ENCODE measurements around the gene SLC12A6. TPM values are rescaled to one million over a fixed set of nuclear protein-coding genes. Genes with fewer than 3 reads are reported as not detected.

SLC12A6 gene
- total RNA-seq, 1 donor from 2014 or later = 74.4 TPM

DNA sequence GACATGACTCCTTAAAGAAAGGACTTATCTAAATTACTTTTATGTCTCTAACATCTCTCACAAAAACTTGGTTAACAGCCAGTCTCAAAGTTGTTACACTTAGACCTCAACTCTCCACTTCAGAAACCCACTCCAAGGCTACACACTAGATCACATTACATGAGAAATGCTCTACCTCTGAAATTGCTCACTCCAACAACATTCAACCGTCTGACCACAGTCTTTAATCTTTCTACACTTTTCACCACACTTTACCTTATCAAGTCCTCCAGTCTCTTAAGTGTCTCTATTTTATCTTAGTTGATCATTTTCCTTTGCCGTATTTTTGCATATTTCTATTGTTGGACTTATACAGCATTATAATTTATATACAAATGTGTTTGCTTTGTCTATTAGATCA lies 5.8 kb downstream of the SLC12A6 start:
- Mint-ChIP-seq H3K27me3 (no peaks in the 10 kb centered on the region), H3K9me3 (no peaks in the 10 kb centered on the region), H3K36me3 (ENCODE audit: low read depth) (peaks cover 16% of the 10 kb centered on the region), H3K4me3 (peak overlapping the region; percentile 2), H3K27ac (peak overlapping the region; percentile 99), H3K4me1 (peaks cover 91% of the 10 kb centered on the region)
- ATAC-seq (ENCODE audit: low read depth) (no peak), DNase-seq (no peak)
- TF ChIP-seq, protein P1, sequence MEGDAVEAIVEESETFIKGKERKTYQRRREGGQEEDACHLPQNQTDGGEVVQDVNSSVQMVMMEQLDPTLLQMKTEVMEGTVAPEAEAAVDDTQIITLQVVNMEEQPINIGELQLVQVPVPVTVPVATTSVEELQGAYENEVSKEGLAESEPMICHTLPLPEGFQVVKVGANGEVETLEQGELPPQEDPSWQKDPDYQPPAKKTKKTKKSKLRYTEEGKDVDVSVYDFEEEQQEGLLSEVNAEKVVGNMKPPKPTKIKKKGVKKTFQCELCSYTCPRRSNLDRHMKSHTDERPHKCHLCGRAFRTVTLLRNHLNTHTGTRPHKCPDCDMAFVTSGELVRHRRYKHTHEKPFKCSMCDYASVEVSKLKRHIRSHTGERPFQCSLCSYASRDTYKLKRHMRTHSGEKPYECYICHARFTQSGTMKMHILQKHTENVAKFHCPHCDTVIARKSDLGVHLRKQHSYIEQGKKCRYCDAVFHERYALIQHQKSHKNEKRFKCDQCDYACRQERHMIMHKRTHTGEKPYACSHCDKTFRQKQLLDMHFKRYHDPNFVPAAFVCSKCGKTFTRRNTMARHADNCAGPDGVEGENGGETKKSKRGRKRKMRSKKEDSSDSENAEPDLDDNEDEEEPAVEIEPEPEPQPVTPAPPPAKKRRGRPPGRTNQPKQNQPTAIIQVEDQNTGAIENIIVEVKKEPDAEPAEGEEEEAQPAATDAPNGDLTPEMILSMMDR (IDR thresholded peaks at IDR 0.05) = no peak
- intact Hi-C loops (cut with micrococcal nuclease) = loop anchor here (5.0 kb wide), 1 partner anchor 35 kb away; the partner anchor contains the start of gene LPCAT4
- POLR2A ChIA-PET = interaction anchor here (0.7 kb wide), 1 partner anchor 14 kb away, joined by 3 read pairs; no protein-coding TSS in a partner anchor
- CTCF ChIA-PET = no interaction called here

DNA sequence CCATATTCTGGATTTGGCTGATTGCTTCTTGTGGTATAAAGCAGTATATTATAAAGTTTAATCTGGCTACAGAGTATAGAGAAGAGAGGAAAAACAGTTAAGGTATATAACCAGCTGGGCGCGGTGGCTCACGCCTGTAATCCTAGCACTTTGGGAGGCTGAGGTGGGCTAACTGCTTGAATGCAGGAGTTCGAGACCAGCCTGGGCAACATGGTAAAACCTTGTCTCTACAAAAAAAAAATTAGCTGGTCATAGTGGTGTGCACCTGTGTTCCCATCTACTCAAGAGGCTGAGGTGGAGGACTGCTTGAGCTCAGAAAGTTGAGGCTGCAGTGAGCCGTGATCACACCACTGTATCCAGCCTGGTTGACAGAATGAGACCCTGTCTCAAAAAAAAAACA lies 7.3 kb downstream of the SLC12A6 start:
- Mint-ChIP-seq H3K4me1 (peaks cover 89% of the 10 kb centered on the region), H3K27me3 (no peaks in the 10 kb centered on the region), H3K27ac (peak overlapping the region; percentile 83), H3K9me3 (no peaks in the 10 kb centered on the region), H3K4me3 (no peak overlapping the region), H3K36me3 (ENCODE audit: low read depth) (peaks cover 16% of the 10 kb centered on the region)
- POLR2A ChIA-PET = interaction anchor here (0.6 to 6.8 kb wide), 4 partner anchors 6 to 38 kb away, joined by 3 to 113 read pairs (median 28); partner anchors contain the start of genes NOP10, NUTM1 and SLC12A6
- DNase-seq = no peak
- ATAC-seq (ENCODE audit: low read depth) = no peak
- CTCF ChIA-PET = interaction anchor here (1.4 kb wide), 1 partner anchor 12 kb away, joined by 3 read pairs; no protein-coding TSS in a partner anchor
- TF ChIP-seq, protein P1 (IDR thresholded peaks at IDR 0.05) = no peak
- intact Hi-C loops (cut with micrococcal nuclease) = loop anchor here (5.0 kb wide), 1 partner anchor 37 kb away; the partner anchor contains the start of gene LPCAT4

DNA sequence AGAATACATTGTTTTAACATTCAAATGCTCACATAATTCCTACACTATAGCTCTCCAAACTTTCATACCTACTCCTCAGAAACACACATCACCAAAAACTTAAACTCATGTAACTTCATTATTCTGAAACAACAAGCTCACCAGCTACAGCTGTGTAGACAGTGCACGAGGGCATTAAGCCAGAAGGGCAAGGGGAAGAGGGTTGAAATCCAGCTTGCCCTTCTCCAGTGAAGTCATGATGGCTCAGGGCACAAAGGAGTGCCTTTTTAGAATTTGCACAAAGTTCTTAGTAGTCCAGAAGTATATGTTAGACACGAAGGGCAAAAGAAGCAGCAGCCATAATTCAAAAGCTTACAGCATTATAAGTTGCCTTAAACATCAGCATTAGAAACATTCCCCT lies 8.6 kb downstream of the SLC12A6 start:
- ATAC-seq (ENCODE audit: low read depth) (no peak), DNase-seq (no peak)
- H3K9me3 Mint-ChIP-seq = no peaks in the 10 kb centered on the region
- intact Hi-C loops (cut with micrococcal nuclease) = loop anchor here (1.0 to 2.0 kb wide), 2 partner anchors 11 to 14 kb away; partner anchors contain the start of genes NOP10 and NUTM1
- TF ChIP-seq, protein P1 (IDR thresholded peaks at IDR 0.05) = no peak
- no peaks in the 10 kb centered on the region for H3K27me3 Mint-ChIP-seq
- peak overlapping the region; percentile 53 for H3K4me3 Mint-ChIP-seq
- CTCF ChIA-PET = interaction anchor here (1.2 to 2.2 kb wide), 4 partner anchors 10 to 87 kb away, joined by 3 to 9 read pairs (median 5); partner anchors contain the start of genes LPCAT4, NOP10 and NUTM1
- H3K27ac Mint-ChIP-seq = peak overlapping the region; percentile 83
- H3K36me3 Mint-ChIP-seq (ENCODE audit: low read depth) = peaks cover 14% of the 10 kb centered on the region
- POLR2A ChIA-PET = interaction anchor here (1.1 to 6.8 kb wide), 5 partner anchors 7 to 38 kb away, joined by 3 to 113 read pairs (median 26); partner anchors contain the start of genes LPCAT4, NOP10, NUTM1 and SLC12A6
- H3K4me1 Mint-ChIP-seq = peaks cover 87% of the 10 kb centered on the region

DNA sequence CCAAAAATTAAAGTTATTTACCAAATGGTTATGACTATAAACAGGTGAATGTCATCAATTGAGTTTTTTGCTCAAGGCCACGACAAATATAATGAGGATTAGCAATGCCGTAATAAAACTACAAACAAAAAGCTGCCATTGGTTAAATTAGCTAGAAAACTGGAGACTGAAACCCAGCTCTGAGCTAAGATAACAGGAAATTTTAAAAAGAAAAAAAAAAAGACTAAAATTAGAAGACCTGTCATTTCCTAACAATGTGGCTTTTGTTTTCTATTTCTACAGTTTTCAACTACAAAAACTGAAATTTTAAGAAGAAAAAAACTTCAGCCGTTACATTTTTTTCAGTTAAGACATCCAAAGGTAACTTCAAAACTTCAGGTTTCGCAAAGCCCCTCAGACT lies 9.7 kb downstream of the SLC12A6 start:
- Mint-ChIP-seq H3K36me3 (ENCODE audit: low read depth) (peaks cover 13% of the 10 kb centered on the region), H3K4me1 (peaks cover 87% of the 10 kb centered on the region), H3K9me3 (no peaks in the 10 kb centered on the region), H3K27me3 (no peaks in the 10 kb centered on the region), H3K27ac (peak overlapping the region; percentile 83), H3K4me3 (peak overlapping the region; percentile 57)
- POLR2A ChIA-PET = interaction anchor here (1.5 to 6.8 kb wide), 5 partner anchors 8 to 39 kb away, joined by 4 to 113 read pairs (median 26); partner anchors contain the start of genes LPCAT4, NOP10, NUTM1 and SLC12A6
- DNase-seq (no peak), ATAC-seq (ENCODE audit: low read depth) (no peak)
- intact Hi-C loops (cut with micrococcal nuclease) = loop anchor here (1.0 to 2.0 kb wide), 2 partner anchors 9 to 15 kb away; partner anchors contain the start of genes NOP10, NUTM1 and SLC12A6
- TF ChIP-seq, protein P1 (IDR thresholded peaks at IDR 0.05) = no peak
- CTCF ChIA-PET = interaction anchor here (2.0 to 2.2 kb wide), 2 partner anchors 15 to 39 kb away, joined by 4 to 9 read pairs; partner anchors contain the start of genes LPCAT4, NOP10 and NUTM1

DNA sequence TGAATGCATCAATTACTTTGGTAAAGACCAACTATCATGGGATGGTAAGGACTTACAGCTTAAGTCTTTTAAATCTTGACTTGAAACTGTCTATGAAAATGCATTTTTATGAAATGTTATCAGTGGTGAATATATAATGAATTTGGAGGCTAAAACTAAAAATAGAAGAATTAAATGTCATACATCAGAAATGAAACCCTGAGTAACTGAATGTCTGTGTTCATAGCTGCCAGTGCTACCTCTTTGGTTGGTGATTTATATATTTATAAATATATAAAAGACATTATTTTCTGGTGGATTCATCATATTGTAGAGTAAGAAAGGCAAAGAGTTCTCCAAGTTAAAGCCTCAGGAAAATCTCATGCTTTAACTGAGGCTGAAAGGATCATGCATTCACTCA lies 12.2 kb downstream of the SLC12A6 start:
- H3K27me3 Mint-ChIP-seq = no peaks in the 10 kb centered on the region
- DNase-seq (no peak), ATAC-seq (ENCODE audit: low read depth) (no peak)
- H3K36me3 Mint-ChIP-seq (ENCODE audit: low read depth) = peaks cover 8% of the 10 kb centered on the region
- intact Hi-C loops (cut with micrococcal nuclease) = no loop called here
- H3K4me1 Mint-ChIP-seq = peaks cover 80% of the 10 kb centered on the region
- ChIA-PET CTCF (interaction anchor here (0.8 to 2.0 kb wide), 4 partner anchors 11 to 258 kb away, joined by 3 to 6 read pairs (median 3); partner anchors contain the start of genes GOLGA8B, NOP10, NUTM1 and SLC12A6), POLR2A (interaction anchor here (6.8 kb wide), 1 partner anchor 11 kb away, joined by 113 read pairs; the partner anchor contains the start of gene SLC12A6)
- H3K9me3 Mint-ChIP-seq = no peaks in the 10 kb centered on the region
- H3K4me3 Mint-ChIP-seq = peak overlapping the region; percentile 16
- H3K27ac Mint-ChIP-seq = peak overlapping the region; percentile 83
- TF ChIP-seq, protein P1 (IDR thresholded peaks at IDR 0.05) = no peak
